CD14-positive monocyte (primary cell): ENCODE data around the gene CDK6. TPM values are rescaled to one million over a fixed set of nuclear protein-coding genes. Genes with fewer than 3 reads are reported as not detected.

Source experiments
- DNase-seq, 3 donors: peaks; one replicate each; pipeline ENCODE4 v3.0.0-alpha.2; 2011 to 2022
- H2AFZ ChIP-seq: 2 replicates; pipeline ENCODE4 v1.6.0; 2012; ENCODE audit warnings: mild to moderate bottlenecking, low read depth, low read length, inconsistent platforms; ENCODE audit not compliant: insufficient read depth, poor library complexity, severe bottlenecking
- H3K27ac ChIP-seq, 2 donors: 1 replicate in 1 of 2; 2 replicates in 1 of 2; pipeline ENCODE4 v1.5.1; 2012 to 2013; ENCODE audit warnings: low read length in 2 of 2, control low read depth in 1 of 2, inconsistent platforms in 1 of 2, low read depth in 1 of 2, mild to moderate bottlenecking in 1 of 2
- H3K27me3 ChIP-seq, 2 donors: one replicate each; pipeline versions ENCODE4 v1.6.0 to v1.6.1; 2011 to 2013; ENCODE audit warnings: low read length in 2 of 2; ENCODE audit not compliant: control insufficient read depth in 2 of 2, insufficient read depth in 2 of 2
- H3K36me3 ChIP-seq, 2 donors: replicated peaks in 1 of 2; 1 replicate in 1 of 2; 2 replicates in 1 of 2; pipeline versions ENCODE4 v1.5.1 to v1.6.1; 2012 to 2013; ENCODE audit warnings: low read length in 2 of 2, control low read depth in 1 of 2, inconsistent platforms in 1 of 2, mild to moderate bottlenecking in 1 of 2; ENCODE audit not compliant: insufficient read depth in 2 of 2, control insufficient read depth in 1 of 2
- H3K4me1 ChIP-seq, 2 donors: 1 replicate in 1 of 2; 2 replicates in 1 of 2; pipeline versions ENCODE4 v1.5.1 to v1.6.1; 2012 to 2013; ENCODE audit warnings: low read length in 2 of 2, control low read depth in 1 of 2, inconsistent platforms in 1 of 2, mild to moderate bottlenecking in 1 of 2, moderate library complexity in 1 of 2; ENCODE audit not compliant: insufficient read depth in 2 of 2, control insufficient read depth in 1 of 2
- H3K4me2 ChIP-seq: replicated peaks from 2 replicates; pipeline ENCODE3; 2012; ENCODE audit warnings: low read length, moderate library complexity, mild to moderate bottlenecking; ENCODE audit not compliant: poor library complexity, severe bottlenecking; ENCODE audit errors: extremely low read depth
- H3K4me3 ChIP-seq, 3 experiments: fragments of 200-600 bp in 1 of 3; sonication (generic) in 1 of 3; replicated peaks in 1 of 3; 1 replicate in 2 of 3; 2 replicates in 1 of 3; pipeline ENCODE4 v1.5.1; 2011 to 2013; ENCODE audit warnings: low read length in 3 of 3, mild to moderate bottlenecking in 3 of 3, control low read depth in 2 of 3, low read depth in 2 of 3, inconsistent platforms in 1 of 3, moderate library complexity in 1 of 3
- H3K79me2 ChIP-seq: 2 replicates; pipeline ENCODE4 v1.6.0; 2012; ENCODE audit warnings: mild to moderate bottlenecking, control low read depth, inconsistent platforms, low read length, moderate library complexity; ENCODE audit not compliant: insufficient read depth
- H3K9ac ChIP-seq: 2 replicates; pipeline ENCODE4 v1.6.0; 2017; ENCODE audit warnings: low read length, mild to moderate bottlenecking; ENCODE audit not compliant: insufficient read depth, poor library complexity, severe bottlenecking
- H3K9me3 ChIP-seq, 2 donors: replicated peaks in 1 of 2; 1 replicate in 1 of 2; 2 replicates in 1 of 2; pipeline versions ENCODE4 v1.5.1 to v1.6.1; 2012 to 2013; ENCODE audit warnings: low read length in 2 of 2, control low read depth in 1 of 2; ENCODE audit not compliant: control insufficient read depth in 1 of 2, insufficient read depth in 1 of 2
- H4K20me1 ChIP-seq: 2 replicates; pipeline ENCODE4 v1.6.0; 2012; ENCODE audit warnings: mild to moderate bottlenecking, low read length, control low read depth, moderate library complexity; ENCODE audit not compliant: insufficient read depth
- H3K27ac Mint-ChIP-seq, 7 donors: one replicate each; pipeline ENCODE4 v1.8.0; 2020; ENCODE audit warnings: mild to moderate bottlenecking in 7 of 7, mixed read lengths in 7 of 7, moderate library complexity in 6 of 7, inconsistent platforms in 2 of 7
- H3K27me3 Mint-ChIP-seq, 3 donors: one replicate each; pipeline ENCODE4 v1.8.0; 2021 to 2022; ENCODE audit warnings: low read depth in 3 of 3, mild to moderate bottlenecking in 3 of 3, mixed read lengths in 3 of 3, moderate library complexity in 3 of 3, inconsistent platforms in 1 of 3
- H3K36me3 Mint-ChIP-seq, 2 donors: one replicate each; pipeline ENCODE4 v1.8.0; 2020; ENCODE audit warnings: mixed read lengths in 2 of 2, inconsistent platforms in 1 of 2, mild to moderate bottlenecking in 1 of 2
- H3K4me1 Mint-ChIP-seq: one replicate; pipeline ENCODE4 v1.8.0; 2020; ENCODE audit warnings: mild to moderate bottlenecking, mixed read lengths
- H3K4me3 Mint-ChIP-seq, 2 donors: one replicate each; pipeline ENCODE4 v1.8.0; 2020; ENCODE audit warnings: mild to moderate bottlenecking in 2 of 2, mixed read lengths in 2 of 2, moderate library complexity in 1 of 2
- H3K9me3 Mint-ChIP-seq, 7 donors: one replicate each; pipeline ENCODE4 v1.8.0; 2020 to 2022; ENCODE audit warnings: mixed read lengths in 7 of 7, mild to moderate bottlenecking in 6 of 7, moderate library complexity in 6 of 7, inconsistent platforms in 2 of 7
- CTCF ChIP-seq: fragments of 200-600 bp; IDR thresholded peaks from one replicate; pipeline ENCODE4 v1.8.0; 2022; ENCODE audit warnings: antibody characterized with exemption, mild to moderate bottlenecking
- WGBS: methylation state at CpG from one replicate; pipeline ENCODE4 v1.1.5; 2013; ENCODE audit warnings: missing lambda C conversion rate; ENCODE audit not compliant: insufficient coverage; 5-methylcytosine and 5-hydroxymethylcytosine counted together
- intact Hi-C, 2 donors: fragments of 100-400 bp; cut with micrococcal nuclease; formaldehyde crosslinking; loops; one replicate each; pipeline versions ENCODE4 v1.15.0 to v1.15.1; 2023
- polyA plus RNA-seq, 3 donors: library from polyadenylated mRNA; depleted of rRNA in 1 of 3; unstranded in 2 of 3; stranded (reverse) in 1 of 3; fragments of 300-500 nt in 2 of 3; fragments of >200 nt in 1 of 3; fragmentation: Illumina TruSeq in 2 of 3; gene quantifications; 1 replicate in 2 of 3; 2 replicates in 1 of 3; pipeline ENCODE4 v1.2.3, GENCODE V29; 2012 to 2021

CDK6 gene
- polyA plus RNA-seq, 3 donors, result 3.4 to 4.3 (median 3.8) TPM

- Mint-ChIP-seq H3K27ac (no peak overlapping the region), H3K27me3 (no peaks in the 10 kb centered on the region), H3K4me3 (no peak overlapping the region), H3K4me1 (peaks cover 3% of the 10 kb centered on the region), H3K9me3 (peaks cover 0 to 2% (median 0%) of the 10 kb centered on the region in 7 donors), H3K36me3 (peaks cover 4% of the 10 kb centered on the region in 2 donors)
- Histone ChIP-seq H3K4me2 (no peak overlapping the region), H2AFZ (no peak overlapping the region), H3K4me3 (no peak overlapping the region), H3K27ac (no peak overlapping the region), H4K20me1 (no peaks in the 10 kb centered on the region), H3K4me1 (no peaks in the 10 kb centered on the region), H3K79me2 (peaks cover 19% of the 10 kb centered on the region), H3K27me3 (no peaks in the 10 kb centered on the region), H3K9me3 (no peaks in the 10 kb centered on the region), H3K9ac (no peak overlapping the region), H3K36me3 (no peaks in the 10 kb centered on the region)
- intact Hi-C loops, result no loop called here
- DNase-seq, result no peak
- no peak for TF ChIP-seq CTCF
These were observed 94.2 kb downstream of the CDK6 start for GRCh38 chr7:92742186-92742585.

GRCh38 chr7:92740700-92741126 lies 95.7 kb downstream of the CDK6 start:
- Mint-ChIP-seq H3K27me3 (no peaks in the 10 kb centered on the region), H3K4me1 (no peaks in the 10 kb centered on the region), H3K4me3 (no peak overlapping the region), H3K36me3 (peaks cover 4% of the 10 kb centered on the region in 2 donors), H3K27ac (no peak overlapping the region), H3K9me3 (peaks cover 0 to 2% (median 0%) of the 10 kb centered on the region in 7 donors)
- H3K27me3 ChIP-seq, result no peaks in the 10 kb centered on the region
- no peaks in the 10 kb centered on the region for H4K20me1 ChIP-seq
- intact Hi-C loops, result no loop called here
- H3K36me3 ChIP-seq, result no peaks in the 10 kb centered on the region
- 96% methylated on average over 4 of the region's 6 CpGs for WGBS
- no peak overlapping the region for H3K27ac ChIP-seq
- no peak overlapping the region for H2AFZ ChIP-seq
- no peak overlapping the region for H3K4me2 ChIP-seq
- H3K4me3 ChIP-seq, result no peak overlapping the region
- no peak for TF ChIP-seq CTCF
- no peaks in the 10 kb centered on the region for H3K4me1 ChIP-seq
- peaks cover 18% of the 10 kb centered on the region for H3K79me2 ChIP-seq
- no peaks in the 10 kb centered on the region for H3K9me3 ChIP-seq
- no peak for DNase-seq
- no peak overlapping the region for H3K9ac ChIP-seq
